H1 (cell line): ENCODE results near the gene ATP7B. TPM values are rescaled to one million over a fixed set of nuclear protein-coding genes. Genes with fewer than 3 reads are reported as not detected.
A peak's percentile ranks its signal among the peaks of the same experiment; 100 is the strongest.

Experiments
- CTCF ChIA-PET: fragments of 300-600 bp; sonication (Branson Sonifier 250); formaldehyde crosslinking; loops from one replicate; lab custom pipeline; 2021; ENCODE audit not compliant: partially characterized antibody; lab: Charles Lee
- POLR2A ChIA-PET: fragments of 300-600 bp; sonication (Branson Sonifier 250); formaldehyde crosslinking; loops from one replicate; lab custom pipeline; 2021; ENCODE audit warnings: inconsistent platforms; ENCODE audit not compliant: partially characterized antibody; lab: Charles Lee
- DNase-seq, 2 experiments: peaks; one replicate each; pipeline versions ENCODE4 v3.0.0 to v3.0.0-alpha.2; 2010 to 2022; ENCODE audit warnings: low spot score in 2 of 2, low read depth in 1 of 2, mixed read lengths in 1 of 2
- FAIRE-seq: peaks from 2 replicates; lab custom pipeline; 2011; peaks lifted over from hg19 to GRCh38; lab: Jason Lieb, UNC
- H2AFZ ChIP-seq: 2 replicates; pipeline ENCODE4 v1.8.1; 2012; ENCODE audit warnings: low read length, inconsistent platforms
- H2AK5ac ChIP-seq: 2 replicates; pipeline ENCODE4 v1.6.1; 2013; ENCODE audit warnings: low read depth, low read length
- H2BK120ac ChIP-seq: replicated peaks from 2 replicates; pipeline ENCODE3; 2013; ENCODE audit warnings: low read depth, low read length, inconsistent platforms
- H2BK12ac ChIP-seq: 2 replicates; pipeline ENCODE4 v1.6.1; 2013; ENCODE audit warnings: low read depth, low read length
- H2BK15ac ChIP-seq: 2 replicates; pipeline ENCODE4 v1.6.1; 2013; ENCODE audit warnings: low read length
- H2BK20ac ChIP-seq: 2 replicates; pipeline ENCODE4 v1.6.1; 2013; ENCODE audit warnings: low read length
- H2BK5ac ChIP-seq: 2 replicates; pipeline ENCODE4 v1.6.1; 2013; ENCODE audit warnings: low read depth, low read length
- H3K14ac ChIP-seq: 2 replicates; pipeline ENCODE4 v1.6.1; 2013; ENCODE audit warnings: inconsistent platforms; ENCODE audit not compliant: insufficient read length
- H3K18ac ChIP-seq: 2 replicates; pipeline ENCODE4 v1.6.1; 2013; ENCODE audit warnings: low read length; ENCODE audit errors: extremely low read depth
- H3K23ac ChIP-seq: 2 replicates; pipeline ENCODE4 v1.6.1; 2013; ENCODE audit warnings: inconsistent platforms; ENCODE audit not compliant: insufficient read length
- H3K23me2 ChIP-seq: 2 replicates; pipeline ENCODE4 v1.6.1; 2013; ENCODE audit warnings: low read depth, low read length
- H3K27ac ChIP-seq: 2 replicates; pipeline ENCODE4 v1.6.1; 2011; ENCODE audit warnings: low read depth, low read length, inconsistent platforms
- H3K27me3 ChIP-seq, 4 experiments: replicated peaks in 1 of 4; 1 replicate in 1 of 4; 2 replicates in 3 of 4; pipeline versions ENCODE4 v1.6.1 to v1.8.1; 2011 to 2013; ENCODE audit warnings: low read length in 3 of 4, mild to moderate bottlenecking in 3 of 4, inconsistent platforms in 2 of 4, mixed read lengths in 2 of 4, moderate library complexity in 1 of 4; ENCODE audit not compliant: control insufficient read depth in 3 of 4, insufficient read depth in 3 of 4; ENCODE audit errors: extremely low read depth in 1 of 4
- H3K36me3 ChIP-seq, 4 experiments: 2 replicates each; pipeline versions ENCODE4 v1.6.1 to v1.8.1; 2011 to 2013; ENCODE audit warnings: mild to moderate bottlenecking in 4 of 4, low read length in 3 of 4, moderate library complexity in 2 of 4, control low read depth in 1 of 4, inconsistent platforms in 1 of 4; ENCODE audit not compliant: insufficient read depth in 4 of 4, control insufficient read depth in 2 of 4
- H3K4ac ChIP-seq: replicated peaks from 2 replicates; pipeline ENCODE3; 2013; ENCODE audit warnings: low read length, low read depth, mixed read lengths, inconsistent platforms; ENCODE audit not compliant: insufficient read length
- H3K4me1 ChIP-seq, 4 experiments: replicated peaks in 1 of 4; 1 replicate in 1 of 4; 2 replicates in 3 of 4; pipeline versions ENCODE4 v1.6.1 to v1.8.1; 2011 to 2013; ENCODE audit warnings: low read length in 3 of 4, inconsistent platforms in 2 of 4, mixed read lengths in 1 of 4; ENCODE audit not compliant: insufficient read depth in 4 of 4, control insufficient read depth in 3 of 4
- H3K4me2 ChIP-seq, 2 experiments: 2 replicates each; pipeline versions ENCODE4 v1.6.1 to v1.8.1; 2011 to 2013; ENCODE audit warnings: low read depth in 2 of 2, low read length in 2 of 2, control low read depth in 1 of 2, inconsistent platforms in 1 of 2, mild to moderate bottlenecking in 1 of 2; ENCODE audit not compliant: insufficient read depth in 1 of 2
- H3K4me3 ChIP-seq, 4 experiments: fragments of 200-600, 300-600 bp in 1 of 4; sonication (generic), shearing (Covaris generic), sonication (Bioruptor Twin) in 1 of 4; 2 replicates each; pipeline versions ENCODE4 v1.5.1 to v1.8.1; 2011 to 2016; ENCODE audit warnings: low read length in 4 of 4, low read depth in 3 of 4, control low read depth in 2 of 4, inconsistent platforms in 2 of 4, mild to moderate bottlenecking in 2 of 4, mixed read lengths in 1 of 4, moderate library complexity in 1 of 4; ENCODE audit not compliant: insufficient read depth in 2 of 4; ENCODE audit errors: extremely low read depth in 1 of 4
- H3K56ac ChIP-seq: replicated peaks from 2 replicates; pipeline ENCODE3; 2013; ENCODE audit warnings: low read depth, mild to moderate bottlenecking, mixed read lengths, low read length, inconsistent platforms; ENCODE audit not compliant: insufficient read length
- H3K79me1 ChIP-seq: 2 replicates; pipeline ENCODE4 v1.6.1; 2013; ENCODE audit warnings: low read depth, low read length, control low read depth
- H3K79me2 ChIP-seq, 2 experiments: 2 replicates each; pipeline versions ENCODE4 v1.6.1 to v1.8.1; 2012 to 2013; ENCODE audit warnings: low read length in 2 of 2, mild to moderate bottlenecking in 2 of 2, inconsistent platforms in 1 of 2; ENCODE audit not compliant: insufficient read depth in 2 of 2, control insufficient read depth in 1 of 2
- H3K9ac ChIP-seq, 4 experiments: replicated peaks in 1 of 4; 1 replicate in 1 of 4; 2 replicates in 3 of 4; pipeline versions ENCODE4 v1.6.1 to v1.8.1; 2011 to 2013; ENCODE audit warnings: low read depth in 3 of 4, low read length in 3 of 4, control low read depth in 2 of 4, mild to moderate bottlenecking in 2 of 4, moderate library complexity in 2 of 4, inconsistent platforms in 1 of 4; ENCODE audit errors: extremely low read depth in 1 of 4
- H3K9me3 ChIP-seq, 2 experiments: 2 replicates each; pipeline versions ENCODE4 v1.6.1 to v1.8.1; 2012 to 2013; ENCODE audit warnings: mild to moderate bottlenecking in 2 of 2, moderate library complexity in 2 of 2, control low read depth in 1 of 2, inconsistent platforms in 1 of 2, low read depth in 1 of 2, low read length in 1 of 2, mixed read lengths in 1 of 2; ENCODE audit not compliant: insufficient read depth in 2 of 2
- H4K20me1 ChIP-seq, 2 experiments: replicated peaks in 1 of 2; 2 replicates each; pipeline versions ENCODE3 to v1.8.1; 2011 to 2013; ENCODE audit warnings: inconsistent platforms in 2 of 2, low read length in 2 of 2, mild to moderate bottlenecking in 1 of 2; ENCODE audit not compliant: insufficient read depth in 2 of 2, control insufficient read depth in 1 of 2
- H4K5ac ChIP-seq: 2 replicates; pipeline ENCODE4 v1.6.1; 2013; ENCODE audit warnings: low read length, low read depth, mixed read lengths, inconsistent platforms; ENCODE audit not compliant: insufficient read length
- H4K8ac ChIP-seq: 2 replicates; pipeline ENCODE4 v1.8.0; 2013; ENCODE audit warnings: mild to moderate bottlenecking, moderate library complexity, low read length, inconsistent platforms; ENCODE audit not compliant: insufficient read depth; ENCODE audit errors: extremely low read depth
- H4K91ac ChIP-seq: replicated peaks from 2 replicates; pipeline ENCODE3; 2013; ENCODE audit warnings: low read length, mixed read lengths, inconsistent platforms; ENCODE audit not compliant: insufficient read length
- RAD21 ChIP-seq, 2 experiments: IDR thresholded peaks in 1 of 2; conservative IDR thresholded peaks in 1 of 2; 2 replicates each; pipeline ENCODE4 v1.6.1; 2011; ENCODE audit warnings: low read depth in 2 of 2, low read length in 2 of 2, improper control_type of control experiment in 1 of 2, inconsistent platforms in 1 of 2, mild to moderate bottlenecking in 1 of 2, moderate library complexity in 1 of 2
- WGBS, 2 experiments: shearing (Covaris generic) in 1 of 2; methylation state at CpG; one replicate each; pipeline versions ENCODE4 v1.1.6 to v1.1.7; 2013 to 2015; ENCODE audit warnings: low lambda C conversion rate in 2 of 2, mixed read lengths in 2 of 2, inconsistent platforms in 1 of 2, low coverage in 1 of 2, missing lambda C conversion rate in 1 of 2; ENCODE audit not compliant: insufficient replicate concordance in 2 of 2, insufficient coverage in 1 of 2, insufficient read length in 1 of 2; ENCODE audit errors: extremely low coverage in 1 of 2, missing lambda C conversion rate in 1 of 2; 5-methylcytosine and 5-hydroxymethylcytosine counted together
- polyA plus RNA-seq, 7 experiments: library from polyadenylated mRNA; depleted of rRNA in 3 of 7; stranded (reverse) in 5 of 7; unstranded in 2 of 7; fragments of >200 nt in 5 of 7; fragments of 200-250 nt in 2 of 7; gene quantifications; 1 replicate in 5 of 7; 2 replicates in 1 of 7; 4 replicates in 1 of 7; pipeline versions ENCODE4 v1.2.1 to v1.2.3, GENCODE V29; 2011 to 2013; ENCODE audit warnings: missing spikeins in 2 of 7, mixed read lengths in 2 of 7
- total RNA-seq: library from RNA; stranded (reverse); fragmentation: NEBNext Ultra II Directional; extraction: Animal tissue kit (Norgen Biotek cat#: 25700); gene quantifications from 2 replicates; pipeline ENCODE4 v1.2.1, GENCODE V29; 2021
- TF ChIP-seq, protein P1 (sequence below): IDR thresholded peaks from 2 replicates; pipeline ENCODE4 v1.6.1; 2011; ENCODE audit warnings: low read length, improper control_type of control experiment
- TF ChIP-seq, protein P2 (sequence below), 3 experiments: IDR thresholded peaks; 1 replicate in 2 of 3; 2 replicates in 1 of 3; pipeline versions ENCODE4 v1.5.1 to v1.6.1; 2011; ENCODE audit warnings: low read length in 3 of 3, mild to moderate bottlenecking in 3 of 3, inconsistent platforms in 2 of 3, low read depth in 1 of 3, moderate library complexity in 1 of 3; ENCODE audit not compliant: insufficient read depth in 1 of 3; ENCODE audit errors: control extremely low read depth in 1 of 3

The ATP7B gene
- total and polyA plus RNA-seq, 2 of the 8 experiments (the other 6 are each of a cell fraction or from before 2014, with no cell fraction given), result 4.1 to 9.2 TPM

DNA sequence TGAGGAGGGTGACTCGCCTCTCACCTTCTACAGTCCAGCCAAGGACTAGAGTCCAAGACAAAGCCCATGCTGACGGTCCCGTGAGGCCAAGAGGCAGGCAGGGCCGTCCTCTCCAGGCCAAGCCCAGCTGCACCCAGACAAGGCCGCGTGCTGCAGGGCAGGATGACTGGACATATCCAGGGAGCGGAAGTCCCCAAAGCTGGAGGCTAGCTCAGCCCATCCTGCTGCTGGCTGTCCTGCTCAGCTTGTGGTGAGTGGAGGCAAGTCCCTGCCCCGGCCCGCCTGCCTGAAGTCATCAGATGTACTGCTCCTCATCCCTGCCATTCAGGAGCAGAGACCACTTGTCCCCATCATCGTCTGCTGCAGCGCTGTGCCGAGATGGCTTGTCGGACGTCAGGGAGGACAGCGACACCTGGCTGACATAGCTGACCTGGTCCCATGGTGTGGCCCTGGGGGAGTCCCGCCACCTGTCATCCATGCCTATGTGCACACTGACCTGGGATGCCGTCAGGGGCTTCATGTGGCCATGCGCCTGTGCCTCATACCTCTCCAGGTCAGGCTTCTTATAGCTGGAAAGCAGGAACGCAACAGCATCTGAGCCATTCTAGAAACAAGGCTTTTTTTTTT lies 76.7 kb downstream of the ATP7B start:
- no peak overlapping the region for H3K14ac ChIP-seq
- no peaks in the 10 kb centered on the region for H3K4me1 ChIP-seq
- TF ChIP-seq, protein P1, sequence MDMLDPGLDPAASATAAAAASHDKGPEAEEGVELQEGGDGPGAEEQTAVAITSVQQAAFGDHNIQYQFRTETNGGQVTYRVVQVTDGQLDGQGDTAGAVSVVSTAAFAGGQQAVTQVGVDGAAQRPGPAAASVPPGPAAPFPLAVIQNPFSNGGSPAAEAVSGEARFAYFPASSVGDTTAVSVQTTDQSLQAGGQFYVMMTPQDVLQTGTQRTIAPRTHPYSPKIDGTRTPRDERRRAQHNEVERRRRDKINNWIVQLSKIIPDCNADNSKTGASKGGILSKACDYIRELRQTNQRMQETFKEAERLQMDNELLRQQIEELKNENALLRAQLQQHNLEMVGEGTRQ, result no peak
- TF ChIP-seq, protein P2, sequence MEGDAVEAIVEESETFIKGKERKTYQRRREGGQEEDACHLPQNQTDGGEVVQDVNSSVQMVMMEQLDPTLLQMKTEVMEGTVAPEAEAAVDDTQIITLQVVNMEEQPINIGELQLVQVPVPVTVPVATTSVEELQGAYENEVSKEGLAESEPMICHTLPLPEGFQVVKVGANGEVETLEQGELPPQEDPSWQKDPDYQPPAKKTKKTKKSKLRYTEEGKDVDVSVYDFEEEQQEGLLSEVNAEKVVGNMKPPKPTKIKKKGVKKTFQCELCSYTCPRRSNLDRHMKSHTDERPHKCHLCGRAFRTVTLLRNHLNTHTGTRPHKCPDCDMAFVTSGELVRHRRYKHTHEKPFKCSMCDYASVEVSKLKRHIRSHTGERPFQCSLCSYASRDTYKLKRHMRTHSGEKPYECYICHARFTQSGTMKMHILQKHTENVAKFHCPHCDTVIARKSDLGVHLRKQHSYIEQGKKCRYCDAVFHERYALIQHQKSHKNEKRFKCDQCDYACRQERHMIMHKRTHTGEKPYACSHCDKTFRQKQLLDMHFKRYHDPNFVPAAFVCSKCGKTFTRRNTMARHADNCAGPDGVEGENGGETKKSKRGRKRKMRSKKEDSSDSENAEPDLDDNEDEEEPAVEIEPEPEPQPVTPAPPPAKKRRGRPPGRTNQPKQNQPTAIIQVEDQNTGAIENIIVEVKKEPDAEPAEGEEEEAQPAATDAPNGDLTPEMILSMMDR (IDR thresholded peaks at IDR 0.05; ENCODE audit: control extremely low read depth in 1 of 3, insufficient read depth in 1 of 3, low read depth in 1 of 3, low read length in 3 of 3), result 0 out of 4 replicates have a peak, but pooled peaks of 1 of the 3 experiments have one; percentile 14
- peak in 1 of 2 experiments; percentile 18; a peak in 1 of 4 replicates for TF ChIP-seq RAD21 (IDR thresholded peaks at IDR 0.05 in 1 of 2, conservative IDR thresholded peaks at IDR 0.05 in 1 of 2; ENCODE audit: low read depth in 2 of 2, low read length in 2 of 2)
- DNase-seq (no peak), FAIRE-seq (no peak)
- 0 out of 8 replicates have a peak, but pooled peaks cover 0 to 2% (median 0%) of the 10 kb centered on the region in 4 experiments for H3K36me3 ChIP-seq
- H3K23me2 ChIP-seq, result no peaks in the 10 kb centered on the region
- H3K4me3 ChIP-seq, result no peak overlapping the region
- no peak overlapping the region for H2BK12ac ChIP-seq
- H3K79me1 ChIP-seq, result no peaks in the 10 kb centered on the region
- H2AFZ ChIP-seq, result no peak overlapping the region
- H3K56ac ChIP-seq, result no peak overlapping the region
- H2AK5ac ChIP-seq, result no peak overlapping the region
- no peak overlapping the region; the same call in 1 of the 2 replicates for H2BK5ac ChIP-seq
- H3K79me2 ChIP-seq, result no peaks in the 10 kb centered on the region
- no peak overlapping the region for H4K5ac ChIP-seq
- POLR2A ChIA-PET, result no interaction called here
- H2BK20ac ChIP-seq, result no peak overlapping the region
- no peak overlapping the region for H3K4ac ChIP-seq
- H4K91ac ChIP-seq, result no peak overlapping the region
- H4K8ac ChIP-seq, result no peak overlapping the region
- H3K18ac ChIP-seq, result no peak overlapping the region
- H3K27ac ChIP-seq, result no peak overlapping the region
- WGBS, 2 experiments, result 89% methylated on average over 19 of the region's 19 CpGs; no CpG with 5 or more reads in 1 of the 2 experiments
- H4K20me1 ChIP-seq, result no peaks in the 10 kb centered on the region
- H3K4me2 ChIP-seq, result no peak overlapping the region
- no peak overlapping the region for H2BK15ac ChIP-seq
- H3K9ac ChIP-seq, result no peak overlapping the region
- no peaks in the 10 kb centered on the region for H3K27me3 ChIP-seq
- CTCF ChIA-PET, result interaction anchor here (0.5 to 8.1 kb wide), 17 partner anchors 8 to 493 kb away, joined by 3 to 65 read pairs (median 6); partner anchors contain the start of gene NEK5
- H2BK120ac ChIP-seq, result no peak overlapping the region
- H3K9me3 ChIP-seq, result no peaks in the 10 kb centered on the region
- H3K23ac ChIP-seq, result no peak overlapping the region
